K562 (cell line): ENCODE measurements around the gene XKRX. TPM values are rescaled to one million over a fixed set of nuclear protein-coding genes. Genes with fewer than 3 reads are reported as not detected.

Experiments
- ATAC-seq: fragments of 200-7000 bp; cut with Tn5 transposase; 3 replicates; pipeline ENCODE4 v1.9.1; 2020; ENCODE audit warnings: moderate library complexity
- BruUV-seq: library from RNA; stranded (reverse); fragments of 400-500 nt; replicated peaks from 2 replicates; lab custom pipeline; 2021; lab: Mats Ljungman, UMichigan
- CTCF ChIA-PET: fragments of 300-600 bp; formaldehyde crosslinking; extraction: SDS; loops from one replicate; lab custom pipeline; 2021; ENCODE audit warnings: low intra/inter-chr PET ratio; lab: Yijun Ruan, JAX
- POLR2A ChIA-PET: fragments of 300-600, 350-650 bp; sonication (Branson Sonifier 250); formaldehyde crosslinking; extraction: SDS; loops from one replicate; lab custom pipeline; 2021; ENCODE audit warnings: antibody characterized with exemption, inconsistent platforms; lab: Yijun Ruan, JAX
- DNase-seq, 4 experiments: peaks; one replicate each; pipeline versions ENCODE4 v3.0.0 to v3.0.0-alpha.2; 2011 to 2018; ENCODE audit warnings: low spot score in 3 of 4, mixed read lengths in 3 of 4; ENCODE audit errors: extremely low read depth in 1 of 4
- FAIRE-seq: peaks from 2 replicates; lab custom pipeline; 2011; peaks lifted over from hg19 to GRCh38; lab: Jason Lieb, UNC
- H2AFZ ChIP-seq: 2 replicates; pipeline ENCODE4 v1.6.0; 2011; ENCODE audit warnings: low read depth, low read length, control low read depth, inconsistent platforms
- H3K27ac ChIP-seq: fragments of 200-600 bp; 3 replicates; pipeline ENCODE4 v1.8.0; 2011; ENCODE audit warnings: low read depth, mild to moderate bottlenecking, control low read depth, inconsistent platforms, low read length, moderate library complexity, mixed read lengths; ENCODE audit errors: extremely low read depth
- H3K27me3 ChIP-seq, 2 experiments: fragments of 300-600 bp in 1 of 2; 2 replicates in 1 of 2; 3 replicates in 1 of 2; pipeline versions ENCODE4 v1.6.0 to v1.8.0; 2011; ENCODE audit warnings: inconsistent platforms in 2 of 2, low read length in 2 of 2, mild to moderate bottlenecking in 1 of 2, mixed read lengths in 1 of 2, moderate library complexity in 1 of 2; ENCODE audit not compliant: control insufficient read depth in 2 of 2, insufficient read depth in 2 of 2
- H3K36me3 ChIP-seq: fragments of 300-600 bp; 3 replicates; pipeline ENCODE4 v1.8.0; 2011; ENCODE audit warnings: mild to moderate bottlenecking, low read length, inconsistent platforms; ENCODE audit not compliant: control insufficient read depth, insufficient read depth
- H3K4me1 ChIP-seq, 2 experiments: fragments of 200-600 bp in 1 of 2; replicated peaks in 1 of 2; 2 replicates in 1 of 2; 3 replicates in 1 of 2; pipeline versions ENCODE4 v1.5.1 to v1.8.0; 2011; ENCODE audit warnings: inconsistent platforms in 2 of 2, low read length in 2 of 2, mild to moderate bottlenecking in 1 of 2, mixed read lengths in 1 of 2, moderate library complexity in 1 of 2; ENCODE audit not compliant: control insufficient read depth in 2 of 2, insufficient read depth in 2 of 2
- H3K4me2 ChIP-seq: 2 replicates; pipeline ENCODE4 v1.6.1; 2011; ENCODE audit warnings: low read length, control low read depth, inconsistent platforms, mixed read lengths; ENCODE audit not compliant: insufficient read depth
- H3K4me3 ChIP-seq: fragments of 200-600 bp; sonication (generic), shearing (Covaris generic); 2 replicates; pipeline ENCODE4 v1.5.1; 2016; ENCODE audit warnings: control low read depth, inconsistent platforms
- H3K79me2 ChIP-seq: fragments of 200-600 bp; 3 replicates; pipeline ENCODE4 v1.8.0; 2011; ENCODE audit warnings: low read length, inconsistent platforms; ENCODE audit not compliant: control insufficient read depth, insufficient read depth
- H3K9ac ChIP-seq, 2 experiments: 2 replicates each; pipeline versions ENCODE4 v1.6.0 to v1.6.1; 2011; ENCODE audit warnings: low read depth in 2 of 2, low read length in 2 of 2, control low read depth in 1 of 2, inconsistent platforms in 1 of 2, mild to moderate bottlenecking in 1 of 2, mixed read lengths in 1 of 2; ENCODE audit not compliant: insufficient read depth in 1 of 2
- H3K9me1 ChIP-seq: one replicate; pipeline ENCODE4 v1.6.0; 2011; ENCODE audit warnings: inconsistent platforms, mild to moderate bottlenecking, low read length, moderate library complexity; ENCODE audit not compliant: control insufficient read depth, insufficient read depth
- H3K9me3 ChIP-seq: replicated peaks from 2 replicates; pipeline ENCODE4 v1.5.1; 2011; ENCODE audit warnings: low read depth, low read length, inconsistent platforms; ENCODE audit not compliant: control insufficient read depth, insufficient read depth
- H4K20me1 ChIP-seq: replicated peaks from 2 replicates; pipeline ENCODE4 v1.6.1; 2011; ENCODE audit warnings: low read length, inconsistent platforms, mixed read lengths; ENCODE audit not compliant: control insufficient read depth, insufficient read depth
- ARNT ChIP-seq, 2 experiments: fragments of 450-650 bp; IDR thresholded peaks; 2 replicates each; pipeline ENCODE4 v1.6.1; 2016; ENCODE audit warnings: mild to moderate bottlenecking in 1 of 2
- ATF1 ChIP-seq, 2 experiments: fragments of 450-650 bp in 1 of 2; IDR thresholded peaks; 2 replicates each; pipeline ENCODE4 v1.6.1; 2016; ENCODE audit warnings: missing compliant biosample characterization in 1 of 2, missing genetic modification characterization in 1 of 2
- CBX5 ChIP-seq: IDR thresholded peaks from 2 replicates; pipeline ENCODE4 v1.6.1; 2014; ENCODE audit warnings: low read depth, borderline replicate concordance
- GABPB1 ChIP-seq: sonication (generic); formaldehyde crosslinking; IDR thresholded peaks from 2 replicates; pipeline ENCODE4 v1.8.0; 2022; ENCODE audit warnings: mild to moderate bottlenecking, missing genetic modification reagents
- GABPB2 ChIP-seq: fragments of 250-450 bp; sonication (Bioruptor Pico); conservative IDR thresholded peaks from 2 replicates; pipeline ENCODE4 v1.5.1; 2021; ENCODE audit warnings: mild to moderate bottlenecking
- HINFP ChIP-seq: fragments of 450-650 bp; conservative IDR thresholded peaks from 2 replicates; pipeline ENCODE4 v1.6.1; 2016; ENCODE audit warnings: missing genetic modification characterization, low read depth, mild to moderate bottlenecking, control low read depth, missing compliant biosample characterization
- RBM39 ChIP-seq: fragments of 200-400 bp; formaldehyde crosslinking; optimal IDR thresholded peaks from 2 replicates; pipeline ENCODE3; 2018; ENCODE audit warnings: low read depth, low read length
- RCOR1 ChIP-seq, 2 experiments: IDR thresholded peaks; 2 replicates each; pipeline ENCODE4 v1.6.1; 2012; ENCODE audit warnings: low read depth in 2 of 2, low read length in 2 of 2, borderline replicate concordance in 1 of 2, improper control_type of control experiment in 1 of 2
- SNIP1 ChIP-seq: fragments of 450-650 bp; IDR thresholded peaks from 2 replicates; pipeline ENCODE4 v1.7.1; 2017; ENCODE audit warnings: low read depth, mild to moderate bottlenecking
- ZFP30 ChIP-seq: fragments of 250-450 bp; sonication (Bioruptor Pico); IDR thresholded peaks from 2 replicates; pipeline ENCODE4 v1.8.0; 2022; ENCODE audit warnings: moderate library complexity, mild to moderate bottlenecking, inconsistent platforms, borderline replicate concordance
- WGBS: fragments of 100-300 bp; shearing (Covaris generic); methylation state at CpG from one replicate; pipeline ENCODE4 v1.1.6; 2016; ENCODE audit warnings: low coverage, mixed read lengths; ENCODE audit not compliant: insufficient coverage; ENCODE audit errors: missing lambda C conversion rate; 5-methylcytosine and 5-hydroxymethylcytosine counted together
- in situ Hi-C: fragments of 300-500 bp; cut with MboI; formaldehyde crosslinking; loops from 4 replicates; pipeline ENCODE4 v1.15.0; 2018; ENCODE audit warnings: inconsistent platforms, mixed read lengths
- intact Hi-C: fragments of 100-400 bp; cut with micrococcal nuclease; formaldehyde crosslinking; loops from 2 replicates; pipeline ENCODE4 v1.14.2; 2022
- polyA plus RNA-seq, 8 experiments: library from polyadenylated mRNA; depleted of rRNA in 4 of 8; stranded (reverse) in 5 of 8; unstranded in 3 of 8; fragments of >200 nt; fragmentation: Nextera tagmentation in 2 of 8; fragmentation: Illumina TruSeq in 1 of 8; extraction: Ambion mirVana in 2 of 8; extraction: Trizol in 1 of 8; gene quantifications; 2 replicates each; pipeline versions ENCODE4 v1.2.1 to v1.2.3, GENCODE V29; 2011 to 2014; ENCODE audit warnings: inconsistent platforms in 1 of 8, missing spikeins in 1 of 8
- total RNA-seq, 7 experiments: library from RNA; depleted of rRNA in 6 of 7; stranded (reverse); fragments of >200 nt in 6 of 7; fragmentation: Illumina TruSeq in 2 of 7; extraction: Trizol in 2 of 7; gene quantifications; 2 replicates each; pipeline versions ENCODE4 v1.2.1 to v1.2.3, GENCODE V29; 2011 to 2021; ENCODE audit warnings: low replicate concordance in 1 of 7

Gene XKRX
- total and polyA plus RNA-seq, 9 of the 15 experiments (the other 6 are each of a cell fraction or from before 2014, with no cell fraction given): 0.03 TPM; not detected in 8

GRCh38 chrX:100969408-100969807 lies 40.7 kb upstream of the XKRX start, which contains the start of gene ARL13A:
Gene ARL13A (plus strand): TSS chrX:100969708. CDS start chrX:100973690, 3,982 bp downstream.
- intact Hi-C loops: no loop called here
- ChIA-PET CTCF (no interaction called here), POLR2A (no interaction called here)
- no TSS peak for BruUV-seq
- Histone ChIP-seq H3K36me3 (no peaks in the 10 kb centered on the region), H3K9ac (no peak within 1 kb of the TSS), H3K79me2 (no peaks in the 10 kb centered on the region), H3K4me2 (no peak within 1 kb of the TSS), H3K9me3 (no peaks in the 10 kb centered on the region), H3K27ac (no peak within 1 kb of the TSS), H3K27me3 (no peaks in the 10 kb centered on the region), H3K9me1 (no peaks in the 10 kb centered on the region), H2AFZ (no peak within 1 kb of the TSS), H3K4me1 (no peaks in the 10 kb centered on the region), H4K20me1 (no peaks in the 10 kb centered on the region), H3K4me3 (no peak within 1 kb of the TSS)
- DNase-seq: no peak
- no peak for TF ChIP-seq RBM39
- TF ChIP-seq ARNT (IDR thresholded peaks at IDR 0.05): no peak
- in situ Hi-C loops: no loop called here
- ATAC-seq: no peak
- 0% methylated on average over 2 of the region's 2 CpGs for WGBS
- FAIRE-seq: no peak

GRCh38 chrX:100964362-100964761 lies 35.6 kb upstream of the XKRX start:
- Histone ChIP-seq H3K4me1 (no peaks in the 10 kb centered on the region; a peak in 1 of 5 replicates), H3K27ac (no peak overlapping the region), H3K9me3 (no peaks in the 10 kb centered on the region), H3K79me2 (no peaks in the 10 kb centered on the region), H3K9me1 (no peaks in the 10 kb centered on the region), H3K27me3 (no peaks in the 10 kb centered on the region), H3K4me3 (no peak overlapping the region), H3K4me2 (no peak overlapping the region), H3K9ac (no peak overlapping the region), H3K36me3 (no peaks in the 10 kb centered on the region), H4K20me1 (no peaks in the 10 kb centered on the region), H2AFZ (no peak overlapping the region)
- POLR2A ChIA-PET: no interaction called here
- in situ Hi-C loops: no loop called here
- CTCF ChIA-PET: no interaction called here
- no peak for DNase-seq
- intact Hi-C loops: no loop called here
- FAIRE-seq: no peak
- BruUV-seq: no TSS peak
- no peak for ATAC-seq
- no peak for TF ChIP-seq CBX5
- no peak for TF ChIP-seq ZFP30 (CRISPR knock-in tag)
- TF ChIP-seq GABPB2 (CRISPR knock-in tag): no peak
- TF ChIP-seq GABPB1 (CRISPR knock-in tag): no peak
- TF ChIP-seq ATF1 (CRISPR knock-in tag; IDR thresholded peaks at IDR 0.05): no peak
- no peak for TF ChIP-seq ATF1 (tag; IDR thresholded peaks at IDR 0.05)
- no peak for TF ChIP-seq RCOR1 (IDR thresholded peaks at IDR 0.05; ENCODE audit: borderline replicate concordance in 1 of 2, low read depth in 2 of 2, low read length in 2 of 2)
- TF ChIP-seq HINFP: no peak
- no peak for TF ChIP-seq SNIP1
